Dedifferentiated amniotic fluid mesenchymal stem cell (primary cell): Measurements from ENCODE around the gene TPSG1.
"Not testable (repeated sequence)": the region's sequence is repeated elsewhere in the genome, so short reads cannot be mapped to it uniquely, and the experiment has no call there.

Experiments used
- DNase-seq: peaks from one replicate; pipeline ENCODE4 v3.0.0-alpha.2; 2016; ENCODE audit errors: extremely low spot score

The TPSG1 gene

DNA sequence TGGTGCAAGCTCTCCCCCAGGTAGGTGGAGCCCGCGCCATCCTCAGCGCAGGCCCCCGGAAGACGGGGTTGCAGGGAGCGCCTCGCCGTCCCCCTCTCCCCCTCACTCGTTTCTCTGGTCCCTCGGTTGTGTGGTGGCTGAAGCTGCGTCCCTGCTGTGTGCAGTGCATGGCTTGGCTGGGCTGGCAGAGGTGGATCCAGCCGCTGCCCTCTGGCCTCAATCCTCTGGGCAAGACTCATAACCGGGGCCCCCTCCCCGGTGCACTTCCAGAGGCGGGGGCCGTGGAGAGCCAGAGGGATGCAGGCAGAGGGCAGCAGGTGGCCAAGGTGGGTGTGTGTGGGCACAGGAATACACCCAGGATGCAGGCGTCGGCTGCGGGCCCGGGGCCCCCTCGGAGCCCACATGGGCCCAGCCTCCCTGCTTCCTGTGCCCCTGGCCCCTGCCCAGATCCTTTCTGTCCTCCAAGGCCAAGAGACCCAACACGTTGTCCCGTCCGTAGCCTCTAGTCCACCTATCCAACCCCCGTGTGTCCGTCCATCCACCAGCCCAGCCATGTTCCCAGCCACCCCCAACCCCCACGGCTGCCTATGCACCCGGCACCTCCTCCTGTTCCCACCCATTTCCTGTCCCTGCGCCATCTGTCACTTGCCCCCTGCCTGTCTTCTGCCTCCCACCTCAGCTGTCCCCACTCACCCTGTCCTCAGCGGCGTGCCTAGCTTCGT is 9.3 kb downstream of the TPSG1 start:
- DNase-seq: no peak

DNA sequence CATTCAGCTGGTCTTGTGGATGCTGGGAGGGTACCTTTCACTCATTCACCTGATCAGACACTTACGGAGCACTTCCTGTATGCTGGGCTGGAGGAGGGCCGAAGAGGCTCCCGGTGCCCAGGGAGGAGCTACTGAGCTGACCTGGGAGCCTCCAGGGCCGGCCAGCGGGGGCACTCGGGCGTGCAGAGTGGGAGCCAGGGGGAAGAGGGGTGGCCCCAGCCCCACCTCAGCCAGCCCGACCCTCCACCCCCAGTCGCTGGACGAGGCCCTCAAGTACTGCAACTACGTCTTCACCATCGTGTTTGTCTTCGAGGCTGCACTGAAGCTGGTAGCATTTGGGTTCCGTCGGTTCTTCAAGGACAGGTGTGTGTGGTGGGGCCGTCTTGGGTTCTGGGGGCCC is 10.3 kb downstream of the TPSG1 start:
- DNase-seq: no peak

DNA sequence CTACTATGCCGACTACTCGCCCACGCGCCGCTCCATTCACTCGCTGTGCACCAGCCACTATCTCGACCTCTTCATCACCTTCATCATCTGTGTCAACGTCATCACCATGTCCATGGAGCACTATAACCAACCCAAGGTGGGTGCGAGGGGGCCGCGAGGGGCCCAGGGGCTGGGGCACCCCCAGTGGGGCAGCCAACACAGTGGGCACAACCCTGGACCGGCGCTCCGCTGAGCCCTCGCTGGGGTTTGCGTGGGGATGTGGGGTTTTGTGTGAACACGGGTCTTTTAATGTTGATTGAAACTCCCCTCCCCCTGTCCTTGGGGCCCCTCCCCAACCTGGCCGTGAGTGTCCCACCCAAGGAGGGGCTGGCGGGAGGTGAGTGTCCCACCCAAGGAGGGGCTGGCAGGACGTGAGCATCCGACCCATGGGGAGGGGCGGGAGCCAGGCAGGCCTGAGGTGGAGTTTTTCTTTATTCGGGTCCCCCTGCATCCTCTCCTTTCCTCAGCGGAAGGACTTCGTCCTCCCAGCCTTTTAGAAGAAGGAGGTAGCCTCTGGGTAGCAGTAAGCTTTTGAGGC is 11.2 kb downstream of the TPSG1 start:
- no peak for DNase-seq

DNA sequence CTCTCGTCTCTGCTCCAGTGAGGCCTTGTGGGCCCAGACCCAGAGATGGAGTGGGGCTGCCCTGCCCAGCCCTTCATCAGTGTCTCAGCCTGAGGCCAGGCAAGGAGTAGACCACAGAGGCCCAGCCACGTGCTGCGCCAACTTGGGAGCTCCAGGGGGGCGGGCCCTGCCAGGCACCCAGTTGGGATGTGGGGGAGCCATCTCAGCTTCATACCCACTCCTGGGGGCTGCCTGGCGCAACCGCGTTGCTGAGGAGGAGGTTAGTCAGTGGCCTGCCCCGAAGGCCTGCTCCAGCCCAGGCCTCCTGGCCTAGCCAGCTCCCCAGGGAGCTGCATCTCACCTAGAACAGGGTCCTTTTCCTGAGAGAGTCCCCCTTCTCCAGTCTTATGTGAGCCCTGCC is 11.8 kb downstream of the TPSG1 start:
- DNase-seq: no peak

DNA sequence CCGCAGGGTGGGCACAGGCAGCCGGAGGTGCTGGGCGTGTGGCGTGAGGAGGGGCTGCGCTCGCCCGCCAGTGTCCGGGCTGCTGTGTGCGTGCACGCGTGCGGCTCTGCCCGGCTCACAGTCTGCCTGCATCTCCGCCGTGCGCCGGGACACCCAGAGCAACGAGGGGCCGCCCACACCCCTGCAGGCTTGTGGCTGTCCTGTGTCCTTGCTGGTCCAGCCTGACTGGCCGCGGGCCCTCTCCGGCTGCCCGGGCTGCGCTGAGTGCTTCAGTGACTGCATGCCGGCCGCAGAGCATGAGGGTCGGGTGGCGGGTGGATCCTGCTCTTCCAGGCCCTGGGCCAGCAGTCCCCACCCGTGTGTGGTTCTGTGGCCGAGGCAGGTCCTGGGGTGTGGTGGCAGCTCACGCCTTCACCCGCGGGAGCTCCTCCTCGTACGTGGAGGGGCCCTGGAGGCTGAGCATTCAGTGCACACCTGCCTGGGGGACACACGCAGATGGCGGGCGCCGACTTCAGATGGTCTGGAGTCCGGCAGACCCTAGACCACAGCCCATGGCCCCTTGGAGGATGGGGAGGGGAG is 12.4 kb downstream of the TPSG1 start:
- no peak for DNase-seq

DNA sequence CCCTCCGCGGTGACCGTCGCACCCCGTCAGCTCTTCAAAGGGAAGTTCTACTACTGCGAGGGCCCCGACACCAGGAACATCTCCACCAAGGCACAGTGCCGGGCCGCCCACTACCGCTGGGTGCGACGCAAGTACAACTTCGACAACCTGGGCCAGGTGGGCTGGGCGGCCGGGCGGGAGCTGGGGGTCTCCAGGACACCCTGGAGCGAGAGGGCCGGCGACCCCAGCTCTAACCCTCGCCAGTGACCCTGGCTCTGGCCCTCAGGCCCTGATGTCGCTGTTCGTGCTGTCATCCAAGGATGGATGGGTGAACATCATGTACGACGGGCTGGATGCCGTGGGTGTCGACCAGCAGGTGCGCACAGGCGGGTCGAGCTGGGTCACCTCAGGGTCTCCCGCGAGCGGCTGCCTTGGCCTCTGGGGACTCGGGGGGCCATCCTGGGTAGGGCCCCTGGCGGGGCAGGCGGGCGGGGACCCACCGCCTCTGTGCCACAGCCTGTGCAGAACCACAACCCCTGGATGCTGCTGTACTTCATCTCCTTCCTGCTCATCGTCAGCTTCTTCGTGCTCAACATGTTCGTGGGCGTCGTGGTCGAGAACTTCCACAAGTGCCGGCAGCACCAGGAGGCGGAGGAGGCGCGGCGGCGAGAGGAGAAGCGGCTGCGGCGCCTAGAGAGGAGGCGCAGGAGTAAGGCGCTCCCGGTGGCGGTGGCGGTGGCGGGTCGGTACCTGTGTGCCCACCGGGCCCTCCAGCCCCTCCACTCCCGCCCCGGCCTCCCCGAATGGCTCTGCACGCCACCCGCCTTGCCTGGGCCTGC is 13.4 kb downstream of the TPSG1 start:
- no peak for DNase-seq

DNA sequence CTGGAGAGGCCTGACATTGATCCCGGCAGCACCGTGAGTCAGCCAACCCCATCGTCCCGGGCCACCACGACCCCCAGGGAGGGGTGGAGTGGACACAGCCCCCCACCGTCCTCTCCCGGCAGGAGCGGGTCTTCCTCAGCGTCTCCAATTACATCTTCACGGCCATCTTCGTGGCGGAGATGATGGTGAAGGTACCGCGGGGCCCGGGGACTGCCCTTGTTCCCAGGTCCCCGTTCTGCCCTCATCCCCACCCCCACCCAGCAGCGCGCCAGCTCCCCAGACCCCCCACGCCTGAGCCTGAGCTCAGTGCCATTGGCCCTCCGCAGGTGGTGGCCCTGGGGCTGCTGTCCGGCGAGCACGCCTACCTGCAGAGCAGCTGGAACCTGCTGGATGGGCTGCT is 14.6 kb downstream of the TPSG1 start:
- DNase-seq: no peak

DNA sequence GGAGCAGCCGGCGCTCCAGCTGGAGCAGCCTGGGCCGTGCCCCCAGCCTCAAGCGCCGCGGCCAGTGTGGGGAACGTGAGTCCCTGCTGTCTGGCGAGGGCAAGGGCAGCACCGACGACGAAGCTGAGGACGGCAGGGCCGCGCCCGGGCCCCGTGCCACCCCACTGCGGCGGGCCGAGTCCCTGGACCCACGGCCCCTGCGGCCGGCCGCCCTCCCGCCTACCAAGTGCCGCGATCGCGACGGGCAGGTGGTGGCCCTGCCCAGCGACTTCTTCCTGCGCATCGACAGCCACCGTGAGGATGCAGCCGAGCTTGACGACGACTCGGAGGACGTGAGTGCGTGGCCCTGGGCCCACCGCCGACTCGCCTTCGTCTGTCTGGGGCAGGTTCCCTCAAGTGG is 16.0 kb downstream of the TPSG1 start:
- DNase-seq: no peak

DNA sequence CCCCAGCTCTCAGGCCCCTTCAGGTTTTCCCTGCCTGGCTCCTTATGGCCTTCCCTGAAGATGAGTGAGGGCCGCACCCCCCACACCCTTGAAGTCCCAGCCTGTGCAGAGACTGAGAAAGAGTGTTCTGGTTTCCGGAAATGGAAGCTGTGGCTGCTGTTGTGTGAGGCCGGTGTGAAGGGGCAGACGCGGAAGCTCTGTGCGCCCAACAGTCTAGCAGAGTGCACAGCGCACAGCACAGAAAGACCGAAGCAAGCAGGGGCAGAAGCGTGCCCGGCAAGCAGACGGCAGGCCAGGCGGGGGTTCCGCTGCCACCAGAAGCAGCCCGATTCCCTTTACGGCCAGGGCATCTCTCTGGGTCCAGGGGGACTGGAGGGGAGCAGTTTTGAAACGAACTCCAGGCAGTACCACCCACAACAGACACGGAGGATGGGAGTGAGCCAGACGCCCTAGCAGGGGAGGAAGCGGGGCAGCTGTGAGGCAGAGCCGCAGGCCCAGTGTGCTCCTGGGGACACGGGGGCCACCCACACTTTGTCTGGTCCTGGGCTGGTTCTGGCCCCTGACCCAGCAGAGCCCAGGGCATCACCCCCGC is 16.7 kb downstream of the TPSG1 start:
- no peak for DNase-seq

DNA sequence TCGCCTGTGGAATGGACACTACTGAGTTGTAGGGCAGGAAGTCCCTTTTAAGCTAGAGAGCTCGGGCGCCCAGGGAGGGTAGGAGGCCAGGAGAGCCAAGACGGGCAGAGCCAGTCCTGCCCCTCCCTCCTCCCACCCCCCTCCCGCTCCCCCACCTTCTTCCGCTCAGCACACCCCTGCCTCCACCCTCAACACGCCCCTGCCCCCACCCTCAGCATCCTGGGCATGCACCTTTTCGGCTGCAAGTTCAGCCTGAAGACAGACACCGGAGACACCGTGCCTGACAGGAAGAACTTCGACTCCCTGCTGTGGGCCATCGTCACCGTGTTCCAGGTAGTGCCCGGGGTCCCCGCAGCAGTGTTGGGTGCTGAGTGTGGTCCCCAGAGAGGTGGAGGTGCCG is 18.3 kb downstream of the TPSG1 start:
- no peak for DNase-seq

DNA sequence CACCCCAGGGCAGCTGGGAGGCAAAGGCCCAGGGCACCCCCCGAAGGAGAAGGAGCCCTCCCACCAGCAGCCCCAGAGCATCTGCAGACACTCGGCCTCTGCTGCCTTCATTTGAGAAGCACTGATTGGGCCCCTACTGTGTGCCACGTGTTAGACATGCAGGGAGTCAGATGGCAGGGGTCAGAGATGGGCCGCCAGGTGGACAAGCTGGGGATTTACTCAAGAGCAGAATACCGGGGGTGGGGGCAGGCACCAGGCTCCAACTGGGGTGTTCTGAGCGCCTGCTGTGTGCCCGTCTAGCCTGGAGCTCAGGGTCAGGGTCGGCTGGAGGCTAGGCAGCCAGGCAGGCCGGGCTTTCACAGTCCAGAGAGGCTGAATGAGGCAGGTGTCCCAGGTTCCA is 18.7 kb downstream of the TPSG1 start:
- DNase-seq: no peak

DNA sequence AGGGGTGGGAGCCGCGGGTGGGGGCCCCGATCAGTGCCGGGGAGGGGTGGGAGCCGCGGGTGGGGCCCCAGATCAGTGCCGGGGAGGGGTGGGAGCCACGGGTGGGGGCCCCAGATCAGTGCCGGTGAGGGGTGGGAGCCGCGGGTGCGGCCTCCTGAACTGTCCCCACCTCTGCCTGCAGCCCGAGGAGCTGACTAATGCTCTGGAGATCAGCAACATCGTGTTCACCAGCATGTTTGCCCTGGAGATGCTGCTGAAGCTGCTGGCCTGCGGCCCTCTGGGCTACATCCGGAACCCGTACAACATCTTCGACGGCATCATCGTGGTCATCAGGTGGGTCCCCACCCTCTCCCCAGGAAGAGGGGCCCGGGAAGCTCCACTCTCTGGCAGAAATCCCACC is 20.1 kb downstream of the TPSG1 start:
- DNase-seq: no peak

DNA sequence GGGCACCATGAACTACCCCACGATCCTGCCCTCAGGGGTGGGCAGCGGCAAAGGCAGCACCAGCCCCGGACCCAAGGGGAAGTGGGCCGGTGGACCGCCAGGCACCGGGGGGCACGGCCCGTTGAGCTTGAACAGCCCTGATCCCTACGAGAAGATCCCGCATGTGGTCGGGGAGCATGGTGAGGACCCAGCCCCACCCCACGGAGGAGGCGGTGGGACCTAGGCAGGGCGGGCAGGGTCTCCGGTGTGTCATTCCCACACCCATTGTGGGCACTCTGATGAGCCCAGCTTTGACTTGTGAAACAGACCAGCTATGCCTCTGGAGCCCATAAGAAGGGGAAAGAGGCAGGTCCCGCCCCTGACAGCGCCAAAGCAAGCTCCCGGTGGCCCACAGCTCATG is 22.8 kb downstream of the TPSG1 start:
- DNase-seq: no peak

DNA sequence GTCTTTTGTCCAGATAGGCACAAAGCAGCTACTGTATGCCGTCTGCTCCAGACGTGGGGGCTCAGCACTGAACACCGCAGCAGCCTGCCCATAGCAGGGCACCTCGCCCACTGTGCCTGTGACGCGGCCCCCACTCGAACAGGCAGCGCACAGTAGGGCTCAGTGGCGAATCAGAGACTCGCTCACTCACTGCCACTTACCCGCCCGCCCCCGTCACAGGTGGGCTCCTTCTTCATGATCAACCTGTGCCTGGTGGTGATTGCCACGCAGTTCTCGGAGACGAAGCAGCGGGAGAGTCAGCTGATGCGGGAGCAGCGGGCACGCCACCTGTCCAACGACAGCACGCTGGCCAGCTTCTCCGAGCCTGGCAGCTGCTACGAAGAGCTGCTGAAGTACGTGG is 23.6 kb downstream of the TPSG1 start:
- DNase-seq: no peak

DNA sequence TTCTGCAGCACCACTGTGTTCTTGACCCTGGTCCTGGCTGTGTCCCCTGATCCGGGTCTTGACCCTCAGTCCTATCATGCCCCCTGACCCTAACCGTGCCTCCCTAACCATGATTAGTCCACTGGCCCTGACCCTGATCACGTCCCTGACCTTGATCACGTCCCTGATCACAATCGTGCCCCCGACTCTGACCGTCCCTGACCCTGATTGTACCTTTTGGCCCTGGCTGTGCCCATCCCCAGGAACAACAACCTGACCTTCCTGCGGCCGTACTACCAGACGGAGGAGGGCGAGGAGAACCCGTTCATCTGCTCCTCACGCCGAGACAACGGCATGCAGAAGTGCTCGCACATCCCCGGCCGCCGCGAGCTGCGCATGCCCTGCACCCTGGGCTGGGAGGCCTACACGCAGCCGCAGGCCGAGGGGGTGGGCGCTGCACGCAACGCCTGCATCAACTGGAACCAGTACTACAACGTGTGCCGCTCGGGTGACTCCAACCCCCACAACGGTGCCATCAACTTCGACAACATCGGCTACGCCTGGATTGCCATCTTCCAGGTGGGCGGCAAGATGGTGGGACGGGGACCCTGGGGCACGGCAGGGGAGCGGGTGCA is 24.9 kb downstream of the TPSG1 start:
- no peak for DNase-seq

DNA sequence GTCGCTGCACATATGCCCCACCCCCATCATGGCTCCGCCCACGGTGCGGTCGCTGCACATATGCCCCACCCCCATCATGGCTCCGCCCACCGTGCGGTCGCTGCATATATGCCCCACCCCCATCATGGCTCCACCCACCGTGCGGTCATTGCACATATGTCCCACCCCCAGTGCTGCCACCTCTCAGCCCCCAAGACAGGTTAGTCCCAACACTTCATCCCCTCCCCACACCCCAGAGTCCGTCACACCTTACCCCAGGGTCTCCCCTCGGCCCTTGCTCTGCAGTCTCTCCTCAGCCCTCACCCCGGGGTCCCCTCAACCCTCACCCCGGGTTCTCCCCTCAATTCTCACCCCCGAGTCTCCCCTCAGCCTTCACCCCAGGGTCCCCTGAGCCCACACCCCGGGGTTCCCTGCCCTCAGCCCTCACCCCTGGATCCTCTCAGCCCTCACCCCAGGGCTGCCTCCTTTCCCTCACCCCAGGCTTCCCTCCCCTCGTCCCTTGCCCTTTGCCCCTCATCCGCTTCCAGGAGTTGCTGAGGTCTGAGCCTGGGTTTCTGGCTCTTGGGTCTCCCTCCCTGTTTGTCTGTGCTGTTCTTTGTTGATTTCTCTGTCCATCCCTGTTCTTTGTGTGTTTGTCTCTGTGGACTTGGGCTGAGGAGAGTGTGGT is 25.6 kb downstream of the TPSG1 start:
- no peak for DNase-seq

DNA sequence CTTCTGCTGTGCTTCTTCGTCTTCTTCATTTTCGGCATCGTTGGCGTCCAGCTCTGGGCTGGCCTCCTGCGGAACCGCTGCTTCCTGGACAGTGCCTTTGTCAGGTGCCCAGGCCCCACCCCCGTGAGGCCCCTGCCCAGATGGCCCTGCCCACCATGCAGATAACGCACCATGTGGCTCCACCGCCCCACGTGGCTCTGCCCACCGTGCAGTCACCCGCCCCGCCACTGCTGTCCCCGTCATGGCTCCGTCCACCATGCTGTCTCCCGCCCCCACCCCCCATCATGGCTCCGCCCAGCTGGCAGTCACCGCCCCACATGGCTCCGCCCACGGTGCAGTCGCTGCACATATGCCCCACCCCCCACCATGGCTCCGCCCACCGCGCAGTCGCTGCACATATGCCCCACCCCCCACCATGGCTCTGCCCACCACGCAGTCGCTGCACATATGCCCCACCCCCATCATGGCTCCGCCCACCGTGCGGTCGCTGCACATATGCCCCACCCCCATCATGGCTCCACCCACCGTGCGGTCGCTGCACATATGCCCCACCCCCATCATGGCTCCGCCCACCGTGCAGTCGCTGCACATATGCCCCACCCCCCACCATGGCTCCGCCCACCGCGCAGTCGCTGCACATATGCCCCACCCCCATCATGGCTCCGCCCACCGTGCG is 26.3 kb downstream of the TPSG1 start:
- DNase-seq: not testable (repeated sequence)

DNA sequence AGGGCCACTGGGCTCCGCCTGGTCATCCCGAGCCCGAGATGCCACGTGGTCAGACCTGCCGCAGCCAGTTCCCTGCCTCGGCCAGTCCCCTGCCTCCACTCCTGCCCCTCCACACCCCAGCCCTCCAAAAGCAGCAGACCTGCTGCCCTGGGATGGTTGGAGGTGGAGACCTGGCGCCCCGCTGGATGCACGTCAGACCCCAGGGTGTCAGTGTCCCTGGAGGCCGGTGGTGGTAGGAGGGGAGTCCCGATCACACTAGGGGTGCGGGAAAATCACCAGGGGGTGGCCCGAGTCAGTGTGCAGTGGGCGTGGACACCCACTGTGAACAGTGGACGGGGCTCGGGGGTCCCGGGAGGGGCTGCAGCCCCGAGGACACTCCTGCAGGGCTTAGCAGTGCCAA is 26.9 kb downstream of the TPSG1 start:
- DNase-seq: no peak

DNA sequence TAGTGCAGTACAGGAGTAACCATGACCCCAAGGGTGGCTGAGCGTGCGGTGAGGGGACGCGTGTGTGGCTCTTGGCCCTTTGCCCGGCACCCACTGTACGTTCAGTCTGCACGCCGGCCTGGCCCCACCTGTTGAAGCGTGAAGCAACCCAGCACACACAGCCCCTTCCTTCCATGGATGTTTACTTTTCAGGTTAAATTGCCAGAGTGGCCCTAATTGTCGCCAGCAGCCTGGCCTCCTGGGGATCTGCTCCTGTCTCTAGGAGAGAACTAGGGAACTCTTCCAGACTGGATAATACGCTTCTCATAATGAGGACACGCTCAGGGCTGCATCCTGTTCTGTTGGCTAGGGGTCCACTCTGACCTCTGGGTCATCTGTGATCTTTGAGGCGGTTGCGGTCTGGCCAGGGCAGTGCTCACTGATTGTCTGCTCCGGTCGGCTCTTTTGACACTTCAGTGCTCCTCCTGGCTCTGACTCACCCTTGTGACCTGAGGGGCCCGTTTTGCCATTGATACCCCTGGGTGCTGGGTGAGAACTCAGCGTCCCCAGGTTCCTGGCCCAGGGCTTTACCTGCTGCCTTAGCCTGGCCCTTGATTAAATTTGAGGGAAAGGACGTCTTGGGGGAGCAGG is 27.7 kb downstream of the TPSG1 start:
- DNase-seq: no peak

DNA sequence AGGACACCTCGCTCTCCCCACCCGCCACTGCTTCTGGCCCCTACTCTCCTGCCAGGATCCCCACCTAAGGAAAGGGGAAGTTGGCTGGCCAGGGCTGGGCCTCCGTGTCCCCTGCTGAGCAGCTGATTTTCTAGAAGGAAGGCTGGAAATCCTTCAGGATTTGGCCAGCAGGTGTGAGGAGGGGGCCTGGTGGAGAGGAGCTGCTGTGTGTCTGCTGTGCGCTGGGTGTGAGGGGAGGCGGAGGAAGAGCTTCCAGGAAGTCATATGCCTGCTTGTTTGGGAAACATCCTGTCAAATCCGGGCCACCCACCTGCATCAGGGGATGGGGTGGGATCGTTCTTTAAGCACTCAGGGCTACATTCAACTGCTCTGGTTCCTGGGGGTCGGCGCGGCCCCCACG is 28.6 kb downstream of the TPSG1 start:
- no peak for DNase-seq

DNA sequence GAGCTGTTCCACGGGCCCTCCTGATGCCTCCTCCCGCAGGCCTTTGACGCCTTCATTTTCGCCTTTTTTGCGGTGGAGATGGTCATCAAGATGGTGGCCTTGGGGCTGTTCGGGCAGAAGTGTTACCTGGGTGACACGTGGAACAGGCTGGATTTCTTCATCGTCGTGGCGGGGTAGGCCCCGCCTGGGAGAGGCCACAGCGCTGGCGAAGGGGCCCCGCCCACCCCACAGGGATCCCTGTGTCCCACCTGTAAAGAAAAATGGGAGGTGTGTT is 29.7 kb downstream of the TPSG1 start:
- DNase-seq: no peak
